Measurements from ENCODE around the gene PCBP4.

DNA sequence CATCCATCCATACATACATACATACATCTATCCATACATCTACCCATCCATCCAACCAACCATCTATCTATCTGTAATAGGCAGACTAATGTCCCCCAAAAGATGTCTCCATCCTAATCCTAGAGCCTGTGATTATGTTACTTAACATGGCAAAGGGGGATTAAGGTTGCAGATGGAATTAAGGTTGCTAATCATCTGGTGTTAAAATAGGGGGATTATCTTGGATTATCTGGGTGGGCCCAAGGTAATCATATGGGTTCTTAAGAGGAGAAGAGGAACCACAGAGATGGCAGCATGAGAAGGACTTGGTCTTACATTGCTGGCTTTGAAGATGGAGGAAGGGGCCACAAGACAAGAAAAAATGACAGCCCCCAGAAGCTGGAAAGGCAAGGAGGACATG lies 43.2 kb upstream of the PCBP4 start:
- TF ChIP-seq, protein P1, sequence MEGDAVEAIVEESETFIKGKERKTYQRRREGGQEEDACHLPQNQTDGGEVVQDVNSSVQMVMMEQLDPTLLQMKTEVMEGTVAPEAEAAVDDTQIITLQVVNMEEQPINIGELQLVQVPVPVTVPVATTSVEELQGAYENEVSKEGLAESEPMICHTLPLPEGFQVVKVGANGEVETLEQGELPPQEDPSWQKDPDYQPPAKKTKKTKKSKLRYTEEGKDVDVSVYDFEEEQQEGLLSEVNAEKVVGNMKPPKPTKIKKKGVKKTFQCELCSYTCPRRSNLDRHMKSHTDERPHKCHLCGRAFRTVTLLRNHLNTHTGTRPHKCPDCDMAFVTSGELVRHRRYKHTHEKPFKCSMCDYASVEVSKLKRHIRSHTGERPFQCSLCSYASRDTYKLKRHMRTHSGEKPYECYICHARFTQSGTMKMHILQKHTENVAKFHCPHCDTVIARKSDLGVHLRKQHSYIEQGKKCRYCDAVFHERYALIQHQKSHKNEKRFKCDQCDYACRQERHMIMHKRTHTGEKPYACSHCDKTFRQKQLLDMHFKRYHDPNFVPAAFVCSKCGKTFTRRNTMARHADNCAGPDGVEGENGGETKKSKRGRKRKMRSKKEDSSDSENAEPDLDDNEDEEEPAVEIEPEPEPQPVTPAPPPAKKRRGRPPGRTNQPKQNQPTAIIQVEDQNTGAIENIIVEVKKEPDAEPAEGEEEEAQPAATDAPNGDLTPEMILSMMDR (IDR thresholded peaks at IDR 0.05; ENCODE audit: low read depth, low read length) = no peak
- no peak for TF ChIP-seq EZH2phosphoT487 (IDR thresholded peaks at IDR 0.05; ENCODE audit: low read depth)

Measured in OCI-LY3 (cell line).